H9 (cell line): ENCODE data around the gene CABLES1. TPM values are rescaled to one million over a fixed set of nuclear protein-coding genes. Genes with fewer than 3 reads are reported as not detected.

Experiments used
- DNase-seq: peaks from one replicate; pipeline ENCODE4 v3.0.0-alpha.2; 2017
- H2AFZ ChIP-seq: one replicate; pipeline ENCODE4 v1.6.1; 2013; ENCODE audit warnings: mild to moderate bottlenecking, low read length, control low read depth, moderate library complexity
- H2AK5ac ChIP-seq: 2 replicates; pipeline ENCODE4 v1.6.1; 2013; ENCODE audit warnings: low read length, control low read depth, mixed read lengths; ENCODE audit not compliant: insufficient read length
- H2BK120ac ChIP-seq: one replicate; pipeline ENCODE4 v1.6.1; 2013; ENCODE audit warnings: low read depth, mild to moderate bottlenecking, low read length, control low read depth, inconsistent platforms; ENCODE audit not compliant: poor library complexity, severe bottlenecking
- H2BK12ac ChIP-seq: 2 replicates; pipeline ENCODE4 v1.6.1; 2013; ENCODE audit warnings: low read length, control low read depth, mixed read lengths, low read depth; ENCODE audit not compliant: insufficient read length
- H2BK15ac ChIP-seq: 2 replicates; pipeline ENCODE4 v1.6.1; 2013; ENCODE audit warnings: low read depth, low read length, control low read depth
- H2BK20ac ChIP-seq: one replicate; pipeline ENCODE4 v1.6.1; 2013; ENCODE audit warnings: low read depth, mild to moderate bottlenecking, low read length, control low read depth, inconsistent platforms; ENCODE audit not compliant: poor library complexity, severe bottlenecking
- H2BK5ac ChIP-seq: 2 replicates; pipeline ENCODE4 v1.6.1; 2013; ENCODE audit warnings: low read length, control low read depth, mixed read lengths; ENCODE audit not compliant: insufficient read length
- H3K14ac ChIP-seq: 2 replicates; pipeline ENCODE4 v1.6.1; 2013; ENCODE audit warnings: low read length, control low read depth; ENCODE audit not compliant: insufficient read depth
- H3K18ac ChIP-seq: 2 replicates; pipeline ENCODE4 v1.6.1; 2013; ENCODE audit warnings: low read depth, mild to moderate bottlenecking, mixed read lengths, low read length, control low read depth; ENCODE audit not compliant: insufficient read length
- H3K23ac ChIP-seq: 2 replicates; pipeline ENCODE4 v1.6.1; 2013; ENCODE audit warnings: low read length, control low read depth, mixed read lengths, low read depth; ENCODE audit not compliant: insufficient read length
- H3K23me2 ChIP-seq: 2 replicates; pipeline ENCODE4 v1.6.1; 2013; ENCODE audit warnings: low read depth, mild to moderate bottlenecking, mixed read lengths, low read length, control low read depth; ENCODE audit not compliant: insufficient read length, poor library complexity, severe bottlenecking
- H3K27ac ChIP-seq: 2 replicates; pipeline ENCODE4 v1.5.1; 2013; ENCODE audit warnings: low read length, control low read depth, mixed read lengths, low read depth; ENCODE audit not compliant: insufficient read length
- H3K27me3 ChIP-seq: 2 replicates; pipeline ENCODE4 v1.6.1; 2013; ENCODE audit warnings: low read length, control low read depth, inconsistent platforms; ENCODE audit not compliant: insufficient read depth
- H3K4ac ChIP-seq: 2 replicates; pipeline ENCODE4 v1.6.1; 2013; ENCODE audit warnings: low read depth, mild to moderate bottlenecking, control low read depth, inconsistent platforms, low read length, moderate library complexity
- H3K4me1 ChIP-seq: 2 replicates; pipeline ENCODE4 v1.6.1; 2013; ENCODE audit warnings: low read length, control low read depth, inconsistent platforms; ENCODE audit not compliant: insufficient read depth
- H3K4me2 ChIP-seq: 2 replicates; pipeline ENCODE4 v1.6.1; 2013; ENCODE audit warnings: low read length, control low read depth, mixed read lengths; ENCODE audit not compliant: insufficient read length, insufficient read depth
- H3K56ac ChIP-seq: 2 replicates; pipeline ENCODE4 v1.6.1; 2013; ENCODE audit warnings: low read depth, mild to moderate bottlenecking, mixed read lengths, low read length, control low read depth; ENCODE audit not compliant: insufficient read length
- H3K79me1 ChIP-seq: 2 replicates; pipeline ENCODE4 v1.6.1; 2013; ENCODE audit warnings: low read depth, mild to moderate bottlenecking, moderate library complexity, low read length, control low read depth, inconsistent platforms; ENCODE audit not compliant: insufficient read depth, poor library complexity, severe bottlenecking
- H3K79me2 ChIP-seq: 2 replicates; pipeline ENCODE4 v1.6.1; 2013; ENCODE audit warnings: low read length, control low read depth, inconsistent platforms; ENCODE audit not compliant: insufficient read depth
- H3K9ac ChIP-seq: 2 replicates; pipeline ENCODE4 v1.6.1; 2013; ENCODE audit warnings: low read length, control low read depth, mixed read lengths; ENCODE audit not compliant: insufficient read length; ENCODE audit errors: extremely low read depth
- H3K9me3 ChIP-seq: one replicate; pipeline ENCODE4 v1.6.1; 2013; ENCODE audit warnings: low read depth, low read length, inconsistent platforms; ENCODE audit not compliant: control insufficient read depth
- H3T11ph ChIP-seq: one replicate; pipeline ENCODE4 v1.6.1; 2013; ENCODE audit warnings: mild to moderate bottlenecking, low read length, control low read depth, inconsistent platforms
- H4K20me1 ChIP-seq: one replicate; pipeline ENCODE4 v1.6.1; 2013; ENCODE audit not compliant: control insufficient read depth, insufficient read length, insufficient read depth
- H4K5ac ChIP-seq: 2 replicates; pipeline ENCODE4 v1.6.1; 2013; ENCODE audit warnings: low read depth, mild to moderate bottlenecking, mixed read lengths, low read length, control low read depth; ENCODE audit not compliant: insufficient read length
- H4K8ac ChIP-seq: replicated peaks from 2 replicates; pipeline ENCODE4 v1.6.1; 2013; ENCODE audit warnings: low read length, control low read depth, mixed read lengths, low read depth; ENCODE audit not compliant: insufficient read length
- H4K91ac ChIP-seq: 2 replicates; pipeline ENCODE4 v1.6.1; 2013; ENCODE audit warnings: low read depth, mild to moderate bottlenecking, moderate library complexity, mixed read lengths, low read length, control low read depth; ENCODE audit not compliant: insufficient read length
- H3K27ac Mint-ChIP-seq, 3 experiments: 2 replicates in 2 of 3; 3 replicates in 1 of 3; pipeline ENCODE4 v1.8.0; 2020 to 2021; ENCODE audit warnings: mixed read lengths in 3 of 3, mild to moderate bottlenecking in 1 of 3, moderate library complexity in 1 of 3
- H3K27me3 Mint-ChIP-seq: 2 replicates; pipeline ENCODE4 v1.8.0; 2021; ENCODE audit warnings: low read depth, mild to moderate bottlenecking, moderate library complexity, mixed read lengths
- H3K36me3 Mint-ChIP-seq, 3 experiments: 2 replicates in 2 of 3; 3 replicates in 1 of 3; pipeline ENCODE4 v1.8.0; 2020 to 2021; ENCODE audit warnings: low read depth in 3 of 3, mixed read lengths in 3 of 3; ENCODE audit not compliant: insufficient read depth in 1 of 3
- H3K4me1 Mint-ChIP-seq, 2 experiments: 2 replicates each; pipeline ENCODE4 v1.8.0; 2020; ENCODE audit warnings: mixed read lengths in 2 of 2
- H3K4me3 Mint-ChIP-seq, 2 experiments: 2 replicates in 1 of 2; 3 replicates in 1 of 2; pipeline ENCODE4 v1.8.0; 2020 to 2021; ENCODE audit warnings: mild to moderate bottlenecking in 2 of 2, mixed read lengths in 2 of 2, moderate library complexity in 1 of 2
- H3K9me3 Mint-ChIP-seq, 2 experiments: 2 replicates in 1 of 2; 3 replicates in 1 of 2; pipeline ENCODE4 v1.8.0; 2020; ENCODE audit warnings: mild to moderate bottlenecking in 2 of 2, mixed read lengths in 2 of 2, moderate library complexity in 1 of 2
- CTCF ChIP-seq: fragments of 200-600 bp; sonication (generic); conservative IDR thresholded peaks from 3 replicates; pipeline ENCODE4 v1.8.0; 2021; ENCODE audit warnings: antibody characterized with exemption, mild to moderate bottlenecking
- WGBS: extraction: QIAGEN DNeasy Blood & Tissue Kit; methylation state at CpG from one replicate; pipeline ENCODE4 v1.1.7; 2013; ENCODE audit warnings: missing lambda C conversion rate, low lambda C conversion rate, mixed read lengths; ENCODE audit not compliant: insufficient read length; ENCODE audit errors: extremely low coverage; 5-methylcytosine and 5-hydroxymethylcytosine counted together
- total RNA-seq: library from RNA; stranded (reverse); gene quantifications from 2 replicates; pipeline ENCODE4 v1.2.1, GENCODE V29; 2021

Gene CABLES1
- total RNA-seq, 1 experiment from 2014 or later: 27.1 TPM

GRCh38 chr18:23178661-23179081 lies 43.4 kb downstream of the CABLES1 start:
- Histone ChIP-seq H4K5ac (no peak overlapping the region), H3K79me2 (peaks cover 3% of the 10 kb centered on the region; the same call in 1 of the 2 replicates), H2AK5ac (no peak overlapping the region), H3K18ac (no peak overlapping the region), H3K79me1 (peaks cover 5% of the 10 kb centered on the region), H2BK15ac (no peak overlapping the region), H2BK5ac (no peak overlapping the region), H4K91ac (no peak overlapping the region), H2BK20ac (no peak overlapping the region), H2AFZ (no peak overlapping the region), H3K23me2 (no peaks in the 10 kb centered on the region), H3K27ac (no peak overlapping the region), H2BK120ac (no peak overlapping the region), H3K4me1 (peaks cover 4% of the 10 kb centered on the region; the same call in 1 of the 2 replicates), H3K9me3 (no peaks in the 10 kb centered on the region), H3K4ac (no peak overlapping the region), H4K20me1 (no peaks in the 10 kb centered on the region), H3K56ac (no peak overlapping the region), H2BK12ac (no peak overlapping the region), H3K27me3 (no peaks in the 10 kb centered on the region), H3T11ph (no peak overlapping the region), H3K23ac (no peak overlapping the region), H4K8ac (no peak overlapping the region), H3K4me2 (no peak overlapping the region), H3K14ac (no peak overlapping the region), H3K9ac (no peak overlapping the region)
- H3K9me3 Mint-ChIP-seq: no peaks in the 10 kb centered on the region
- no CpG with 5 or more reads among the region's 6 CpGs for WGBS
- peak overlapping the region in 2 of 3 experiments; percentile 71 to 90; a peak in 1 of 7 replicates for H3K27ac Mint-ChIP-seq
- H3K4me1 Mint-ChIP-seq: peaks cover 42 to 53% of the 10 kb centered on the region in 2 experiments
- H3K27me3 Mint-ChIP-seq: no peaks in the 10 kb centered on the region
- no peak for DNase-seq
- TF ChIP-seq CTCF: no peak
- H3K36me3 Mint-ChIP-seq: no peaks in the 10 kb centered on the region; a peak in 1 of 7 replicates
- no peak overlapping the region for H3K4me3 Mint-ChIP-seq
